NT2/D1 (cell line): ENCODE measurements around the gene MTMR1.

Source experiments
- SUZ12 ChIP-seq: IDR thresholded peaks from 2 replicates; pipeline ENCODE4 v1.6.1; 2011; ENCODE audit not compliant: insufficient read length, insufficient read depth; ENCODE audit errors: extremely low read depth
- YY1 ChIP-seq: IDR thresholded peaks from 2 replicates; pipeline ENCODE4 v1.6.1; 2011; ENCODE audit not compliant: insufficient read length, insufficient read depth
- ZNF274 ChIP-seq: IDR thresholded peaks from 2 replicates; pipeline ENCODE4 v1.6.1; 2011; ENCODE audit warnings: mild to moderate bottlenecking, low read depth, low read length

DNA sequence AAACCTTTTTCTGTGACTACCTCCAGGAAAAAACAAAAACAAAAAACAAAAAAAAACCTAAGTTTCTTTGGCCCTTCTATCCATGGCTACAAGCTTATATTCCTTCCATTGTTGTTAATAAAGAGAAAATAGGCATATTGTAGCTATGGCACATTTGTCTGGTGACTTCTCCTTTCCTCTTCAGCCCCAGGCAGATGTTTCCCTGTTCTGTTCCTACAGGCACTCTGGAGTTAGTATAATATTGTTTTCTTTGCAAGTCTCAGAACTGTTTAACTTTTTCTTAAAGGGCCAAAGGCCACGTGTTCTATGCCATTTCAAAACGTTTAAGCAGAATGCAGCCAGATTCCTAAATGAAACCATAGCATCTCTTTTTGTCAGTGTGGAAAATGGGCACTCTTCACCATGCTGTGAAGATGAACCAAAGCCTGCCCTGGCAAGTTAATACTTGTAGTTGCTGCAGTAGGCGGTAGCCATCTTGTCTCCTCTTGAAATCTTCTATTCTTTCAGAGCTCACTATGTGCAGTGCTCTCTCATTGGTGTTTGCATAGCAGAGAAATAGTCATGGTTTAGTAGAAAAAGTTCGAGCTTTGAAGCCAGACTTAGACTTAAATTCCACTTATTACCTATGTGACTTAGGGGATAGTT lies 44.8 kb upstream of the MTMR1 start:
- TF ChIP-seq ZNF274 (no peak), SUZ12 (no peak), YY1 (no peak)
